Brain microvascular endothelial cell (primary cell): ENCODE measurements around the gene MEIOB.

Experiments used
- DNase-seq: peaks from one replicate; pipeline ENCODE4 v3.0.0-alpha.2; 2020
- H3K27ac ChIP-seq: fragments of 250-450 bp; sonication (Bioruptor Pico); 2 replicates; pipeline ENCODE4 v1.5.1; 2020; ENCODE audit warnings: mild to moderate bottlenecking, moderate library complexity
- H3K27me3 ChIP-seq: fragments of 250-450 bp; sonication (Bioruptor Pico); replicated peaks from 2 replicates; pipeline ENCODE4 v1.5.1; 2020; ENCODE audit warnings: mild to moderate bottlenecking
- H3K36me3 ChIP-seq: fragments of 250-450 bp; sonication (Bioruptor Pico); replicated peaks from 2 replicates; pipeline ENCODE4 v1.5.1; 2020; ENCODE audit warnings: mild to moderate bottlenecking
- H3K4me3 ChIP-seq: 2 replicates; pipeline ENCODE4 v1.5.1; 2011; ENCODE audit warnings: low read depth, mild to moderate bottlenecking, control low read depth, low read length, moderate library complexity
- in situ Hi-C: cut with HindIII; loops from 2 replicates; pipeline ENCODE4 v1.10.0; 2017; ENCODE audit warnings: low sequenced_read_pairs, low pct_ligation_motif_present
- TF ChIP-seq, protein P1 (sequence below): IDR thresholded peaks from 2 replicates; pipeline ENCODE4 v1.5.1; 2011; ENCODE audit warnings: low read depth, mild to moderate bottlenecking, moderate library complexity, low read length, control low read depth, inconsistent platforms; ENCODE audit errors: missing control alignments

Gene MEIOB

DNA sequence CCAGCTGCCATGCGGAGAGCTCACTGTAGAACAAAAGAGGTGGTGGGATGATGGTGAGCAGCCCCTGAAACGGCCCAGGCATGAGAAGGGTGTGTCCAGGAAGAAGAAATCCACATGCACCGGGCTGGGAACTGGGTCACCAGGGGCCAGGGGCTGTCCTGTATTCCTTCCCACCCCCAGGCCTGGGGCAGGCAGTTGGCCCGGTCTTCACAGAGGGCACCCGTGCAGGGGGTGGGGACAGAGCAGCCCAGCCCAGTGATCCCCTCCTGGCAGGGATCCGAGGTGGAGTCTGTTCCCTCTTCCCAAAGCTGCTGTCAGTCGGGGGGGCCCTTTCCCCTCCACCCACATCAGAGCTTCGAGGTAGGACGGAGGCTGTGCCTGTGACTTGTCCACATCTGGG is 37.0 kb upstream of the MEIOB start:
- no peak for DNase-seq
- TF ChIP-seq, protein P1, sequence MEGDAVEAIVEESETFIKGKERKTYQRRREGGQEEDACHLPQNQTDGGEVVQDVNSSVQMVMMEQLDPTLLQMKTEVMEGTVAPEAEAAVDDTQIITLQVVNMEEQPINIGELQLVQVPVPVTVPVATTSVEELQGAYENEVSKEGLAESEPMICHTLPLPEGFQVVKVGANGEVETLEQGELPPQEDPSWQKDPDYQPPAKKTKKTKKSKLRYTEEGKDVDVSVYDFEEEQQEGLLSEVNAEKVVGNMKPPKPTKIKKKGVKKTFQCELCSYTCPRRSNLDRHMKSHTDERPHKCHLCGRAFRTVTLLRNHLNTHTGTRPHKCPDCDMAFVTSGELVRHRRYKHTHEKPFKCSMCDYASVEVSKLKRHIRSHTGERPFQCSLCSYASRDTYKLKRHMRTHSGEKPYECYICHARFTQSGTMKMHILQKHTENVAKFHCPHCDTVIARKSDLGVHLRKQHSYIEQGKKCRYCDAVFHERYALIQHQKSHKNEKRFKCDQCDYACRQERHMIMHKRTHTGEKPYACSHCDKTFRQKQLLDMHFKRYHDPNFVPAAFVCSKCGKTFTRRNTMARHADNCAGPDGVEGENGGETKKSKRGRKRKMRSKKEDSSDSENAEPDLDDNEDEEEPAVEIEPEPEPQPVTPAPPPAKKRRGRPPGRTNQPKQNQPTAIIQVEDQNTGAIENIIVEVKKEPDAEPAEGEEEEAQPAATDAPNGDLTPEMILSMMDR = no peak
- Histone ChIP-seq H3K27ac (no peak overlapping the region), H3K4me3 (no peak overlapping the region), H3K27me3 (peaks cover 39% of the 10 kb centered on the region), H3K36me3 (no peaks in the 10 kb centered on the region)
- in situ Hi-C loops = no loop called here

DNA sequence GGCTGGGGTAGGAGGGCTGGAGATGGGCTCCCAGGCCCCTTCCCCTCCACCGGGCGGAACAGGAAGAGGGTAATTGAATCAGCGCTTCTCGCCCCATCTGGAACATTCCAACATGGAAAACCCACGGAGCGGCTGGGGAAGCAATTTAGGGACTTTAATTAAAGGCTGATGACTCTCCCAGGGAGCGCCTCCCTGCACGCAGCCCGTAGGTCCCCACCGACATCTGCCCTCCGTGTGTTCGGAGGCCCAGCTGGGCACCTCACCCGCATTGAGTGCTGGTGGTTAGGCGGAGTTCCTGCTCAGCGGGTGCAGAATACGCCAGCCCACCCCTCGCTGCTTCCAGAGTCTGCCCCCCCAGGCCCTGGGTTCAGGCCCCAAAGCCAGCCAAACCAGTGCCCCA is 36.2 kb upstream of the MEIOB start:
- Histone ChIP-seq H3K27ac (no peak overlapping the region), H3K27me3 (peaks cover 35% of the 10 kb centered on the region), H3K36me3 (no peaks in the 10 kb centered on the region), H3K4me3 (no peak overlapping the region)
- no peak for DNase-seq
- in situ Hi-C loops = no loop called here
- TF ChIP-seq, protein P1 = no peak

DNA sequence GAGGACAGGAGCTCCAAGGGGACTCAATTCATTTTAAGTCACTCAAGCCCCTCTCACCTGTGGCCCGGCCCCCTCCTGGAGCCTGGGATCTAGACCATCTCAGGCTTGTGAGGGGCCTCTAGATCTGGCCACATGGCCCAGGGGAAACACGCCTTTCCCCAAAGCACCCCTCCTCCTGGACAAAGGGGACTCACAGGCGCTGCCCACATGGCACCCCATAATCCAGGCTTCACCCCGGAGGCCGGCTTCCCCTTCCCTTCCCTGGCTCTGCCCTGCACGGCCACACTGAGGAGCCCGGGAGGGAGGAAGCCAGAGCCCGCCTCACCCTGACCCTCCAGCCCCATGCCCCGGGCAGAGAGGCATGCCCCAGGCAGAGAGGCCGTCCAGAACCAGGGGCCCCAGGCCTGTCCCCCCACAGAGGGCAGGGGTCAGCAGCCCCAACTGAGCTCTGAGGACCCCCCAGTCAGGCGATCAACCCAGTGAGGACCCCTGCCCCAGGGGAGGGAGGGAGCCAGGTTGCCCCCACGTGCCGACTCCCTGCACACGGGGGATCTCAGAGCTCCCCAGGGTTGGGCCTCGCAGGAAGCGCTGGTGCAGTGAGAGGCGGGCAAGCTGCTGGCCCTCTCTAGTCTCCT is 35.4 kb upstream of the MEIOB start:
- H3K27ac ChIP-seq = no peak overlapping the region
- in situ Hi-C loops = no loop called here
- no peak overlapping the region for H3K4me3 ChIP-seq
- no peak for DNase-seq
- H3K36me3 ChIP-seq = no peaks in the 10 kb centered on the region
- peaks cover 33% of the 10 kb centered on the region for H3K27me3 ChIP-seq
- TF ChIP-seq, protein P1 = no peak

DNA sequence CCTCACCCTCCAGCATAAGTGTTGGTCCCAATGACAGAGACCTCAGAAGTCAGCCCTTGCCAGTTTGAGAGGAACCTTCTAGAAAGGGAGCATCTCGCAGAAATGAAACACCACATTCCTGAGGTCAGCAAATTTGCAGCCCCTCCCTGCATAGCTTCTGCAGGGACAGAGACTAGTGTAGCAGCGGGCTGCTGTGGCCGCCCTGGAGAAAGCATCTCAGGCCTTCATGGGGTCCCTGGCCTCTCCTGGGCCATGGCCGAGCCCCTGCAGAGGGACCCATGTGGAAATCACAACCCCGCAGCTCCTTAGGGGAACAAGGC is 34.8 kb upstream of the MEIOB start:
- Histone ChIP-seq H3K4me3 (no peak overlapping the region), H3K27me3 (peaks cover 33% of the 10 kb centered on the region), H3K36me3 (no peaks in the 10 kb centered on the region), H3K27ac (no peak overlapping the region)
- in situ Hi-C loops = no loop called here
- TF ChIP-seq, protein P1 = no peak
- no peak for DNase-seq

DNA sequence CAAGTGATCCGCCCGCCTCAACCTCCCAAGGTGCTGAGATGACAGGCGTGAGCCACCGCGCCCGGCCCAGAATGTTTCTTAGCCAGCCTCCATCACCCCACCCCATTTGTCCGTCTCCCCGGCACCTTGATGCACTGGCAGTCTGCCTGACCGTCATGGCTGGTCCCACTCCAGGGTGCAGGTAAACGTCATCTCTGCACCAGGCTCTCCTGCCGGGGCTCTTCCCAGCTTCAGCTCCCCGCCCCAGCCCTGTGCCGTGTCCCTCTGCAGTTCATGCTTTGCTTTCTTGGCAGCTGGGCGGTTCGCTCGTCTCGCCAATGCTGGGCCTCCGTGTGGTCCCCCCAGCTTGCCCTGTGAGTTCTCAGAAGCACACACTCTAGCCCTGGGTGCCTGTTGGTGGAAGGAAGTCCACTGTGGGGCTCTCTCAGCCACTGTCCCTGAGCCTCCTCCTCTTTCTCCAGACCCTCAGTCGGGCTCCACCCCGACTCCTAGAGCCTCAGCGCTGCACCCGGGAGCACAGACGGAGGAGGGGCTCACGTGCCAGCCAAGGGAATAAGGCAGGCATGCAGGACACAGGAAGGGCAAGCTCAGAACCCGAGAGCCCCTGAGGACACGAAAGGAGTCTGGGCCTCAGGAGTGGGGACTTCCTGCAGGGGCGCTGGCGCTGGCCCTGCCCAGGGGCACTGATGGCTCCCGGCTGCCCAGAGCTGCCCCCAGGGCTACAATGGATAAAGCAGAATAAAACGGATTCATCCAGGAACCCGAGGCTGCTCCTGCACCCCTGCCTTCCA is 34.3 kb upstream of the MEIOB start:
- no peaks in the 10 kb centered on the region for H3K36me3 ChIP-seq
- H3K27me3 ChIP-seq = peaks cover 33% of the 10 kb centered on the region
- DNase-seq = no peak
- TF ChIP-seq, protein P1 = no peak
- in situ Hi-C loops = no loop called here
- no peak overlapping the region for H3K27ac ChIP-seq
- H3K4me3 ChIP-seq = no peak overlapping the region
